GM12878 (cell line): ENCODE measurements around the gene TMEM53. TPM values are rescaled to one million over a fixed set of nuclear protein-coding genes. Genes with fewer than 3 reads are reported as not detected.

Experiments used
- polyA plus RNA-seq, 11 experiments: library from polyadenylated mRNA; depleted of rRNA in 4 of 11; unstranded in 6 of 11; stranded (reverse) in 5 of 11; fragments of >200 nt; fragmentation: Nextera tagmentation in 4 of 11; fragmentation: Illumina TruSeq in 1 of 11; extraction: Ambion mirVana in 4 of 11; extraction: Trizol in 1 of 11; gene quantifications; 1 replicate in 1 of 11; 2 replicates in 10 of 11; pipeline versions ENCODE4 v1.2.1 to v1.2.3, GENCODE V29; 2011 to 2016; ENCODE audit warnings: inconsistent platforms in 2 of 11, missing spikeins in 2 of 11, low read depth in 1 of 11
- total RNA-seq, 4 experiments: library from RNA; depleted of rRNA in 3 of 4; stranded (reverse); fragments of >200 nt in 3 of 4; fragmentation: Illumina TruSeq in 1 of 4; extraction: Trizol in 1 of 4; gene quantifications; 2 replicates each; pipeline versions ENCODE4 v1.2.1 to v1.2.3, GENCODE V29; 2013 to 2021
- TF ChIP-seq, protein P1 (sequence below): fragments of 450-650 bp; IDR thresholded peaks from 2 replicates; pipeline ENCODE4 v1.6.1; 2017; ENCODE audit warnings: mild to moderate bottlenecking, low read depth, inconsistent platforms; ENCODE audit not compliant: poor library complexity, severe bottlenecking
- TF ChIP-seq, protein P2 (sequence below): fragments of 450-650 bp; IDR thresholded peaks from 2 replicates; pipeline ENCODE4 v1.6.1; 2017; ENCODE audit warnings: mild to moderate bottlenecking
- TF ChIP-seq, protein P3 (sequence below): fragments of 450-650 bp; IDR thresholded peaks from 2 replicates; pipeline ENCODE4 v1.6.1; 2017; ENCODE audit warnings: borderline replicate concordance
- TF ChIP-seq, protein P4 (sequence below): IDR thresholded peaks from 2 replicates; pipeline ENCODE4 v1.6.1; 2012; ENCODE audit warnings: low read depth, low read length, improper control_type of control experiment

Gene TMEM53
- total and polyA plus RNA-seq, 10 of the 15 experiments (the other 5 are each of a cell fraction or from before 2014, with no cell fraction given), result 3.1 to 23.9 (median 11.1) TPM

DNA sequence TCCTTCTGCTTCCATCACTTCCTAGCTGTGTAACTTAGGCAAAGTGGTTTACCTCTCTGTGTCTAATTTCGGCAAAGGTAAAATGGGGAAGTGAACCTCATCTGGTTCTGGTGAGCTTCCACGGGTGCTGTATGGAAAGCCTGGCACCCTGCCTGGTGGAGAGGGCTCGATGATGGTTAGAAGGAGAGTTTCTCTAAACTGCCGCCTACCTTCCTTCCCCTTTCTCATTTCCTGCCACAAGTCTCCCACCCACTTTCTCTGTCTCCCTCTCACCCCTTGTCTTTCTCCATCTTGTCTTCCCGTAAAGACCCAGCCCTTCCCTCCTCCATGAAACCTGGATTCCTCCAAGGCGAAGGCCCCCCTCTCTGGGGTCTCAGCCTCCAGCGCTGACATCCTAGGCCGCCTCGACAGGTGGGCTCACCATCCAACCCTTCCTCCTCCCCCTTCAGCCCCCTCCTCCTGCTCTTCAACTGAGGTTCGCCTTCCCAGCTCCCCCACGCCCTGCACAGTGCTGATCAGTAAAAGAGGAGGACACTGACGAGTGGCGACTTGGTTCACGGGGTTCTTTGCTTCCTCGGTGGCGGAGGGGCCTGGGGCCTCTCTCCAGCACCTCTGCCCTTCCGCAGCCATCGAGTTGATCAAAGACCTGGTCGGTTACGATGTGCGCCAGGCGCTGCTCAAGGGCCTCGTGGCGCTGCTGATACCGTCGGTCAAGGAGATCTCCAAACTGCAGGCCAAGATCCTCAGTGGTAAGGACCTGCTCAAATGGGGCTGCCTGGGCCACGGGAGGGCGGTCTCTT, 49.4 kb upstream of the TMEM53 start (continued):
- TF ChIP-seq, protein P1, sequence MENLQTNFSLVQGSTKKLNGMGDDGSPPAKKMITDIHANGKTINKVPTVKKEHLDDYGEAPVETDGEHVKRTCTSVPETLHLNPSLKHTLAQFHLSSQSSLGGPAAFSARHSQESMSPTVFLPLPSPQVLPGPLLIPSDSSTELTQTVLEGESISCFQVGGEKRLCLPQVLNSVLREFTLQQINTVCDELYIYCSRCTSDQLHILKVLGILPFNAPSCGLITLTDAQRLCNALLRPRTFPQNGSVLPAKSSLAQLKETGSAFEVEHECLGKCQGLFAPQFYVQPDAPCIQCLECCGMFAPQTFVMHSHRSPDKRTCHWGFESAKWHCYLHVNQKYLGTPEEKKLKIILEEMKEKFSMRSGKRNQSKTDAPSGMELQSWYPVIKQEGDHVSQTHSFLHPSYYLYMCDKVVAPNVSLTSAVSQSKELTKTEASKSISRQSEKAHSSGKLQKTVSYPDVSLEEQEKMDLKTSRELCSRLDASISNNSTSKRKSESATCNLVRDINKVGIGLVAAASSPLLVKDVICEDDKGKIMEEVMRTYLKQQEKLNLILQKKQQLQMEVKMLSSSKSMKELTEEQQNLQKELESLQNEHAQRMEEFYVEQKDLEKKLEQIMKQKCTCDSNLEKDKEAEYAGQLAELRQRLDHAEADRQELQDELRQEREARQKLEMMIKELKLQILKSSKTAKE, result peak; percentile 63
- TF ChIP-seq, protein P2, sequence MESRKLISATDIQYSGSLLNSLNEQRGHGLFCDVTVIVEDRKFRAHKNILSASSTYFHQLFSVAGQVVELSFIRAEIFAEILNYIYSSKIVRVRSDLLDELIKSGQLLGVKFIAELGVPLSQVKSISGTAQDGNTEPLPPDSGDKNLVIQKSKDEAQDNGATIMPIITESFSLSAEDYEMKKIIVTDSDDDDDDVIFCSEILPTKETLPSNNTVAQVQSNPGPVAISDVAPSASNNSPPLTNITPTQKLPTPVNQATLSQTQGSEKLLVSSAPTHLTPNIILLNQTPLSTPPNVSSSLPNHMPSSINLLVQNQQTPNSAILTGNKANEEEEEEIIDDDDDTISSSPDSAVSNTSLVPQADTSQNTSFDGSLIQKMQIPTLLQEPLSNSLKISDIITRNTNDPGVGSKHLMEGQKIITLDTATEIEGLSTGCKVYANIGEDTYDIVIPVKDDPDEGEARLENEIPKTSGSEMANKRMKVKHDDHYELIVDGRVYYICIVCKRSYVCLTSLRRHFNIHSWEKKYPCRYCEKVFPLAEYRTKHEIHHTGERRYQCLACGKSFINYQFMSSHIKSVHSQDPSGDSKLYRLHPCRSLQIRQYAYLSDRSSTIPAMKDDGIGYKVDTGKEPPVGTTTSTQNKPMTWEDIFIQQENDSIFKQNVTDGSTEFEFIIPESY, result 0 out of 2 replicates have a peak, but pooled peaks have one; percentile 20
- TF ChIP-seq, protein P3, sequence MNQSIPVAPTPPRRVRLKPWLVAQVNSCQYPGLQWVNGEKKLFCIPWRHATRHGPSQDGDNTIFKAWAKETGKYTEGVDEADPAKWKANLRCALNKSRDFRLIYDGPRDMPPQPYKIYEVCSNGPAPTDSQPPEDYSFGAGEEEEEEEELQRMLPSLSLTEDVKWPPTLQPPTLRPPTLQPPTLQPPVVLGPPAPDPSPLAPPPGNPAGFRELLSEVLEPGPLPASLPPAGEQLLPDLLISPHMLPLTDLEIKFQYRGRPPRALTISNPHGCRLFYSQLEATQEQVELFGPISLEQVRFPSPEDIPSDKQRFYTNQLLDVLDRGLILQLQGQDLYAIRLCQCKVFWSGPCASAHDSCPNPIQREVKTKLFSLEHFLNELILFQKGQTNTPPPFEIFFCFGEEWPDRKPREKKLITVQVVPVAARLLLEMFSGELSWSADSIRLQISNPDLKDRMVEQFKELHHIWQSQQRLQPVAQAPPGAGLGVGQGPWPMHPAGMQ, result no peak
- TF ChIP-seq, protein P4, sequence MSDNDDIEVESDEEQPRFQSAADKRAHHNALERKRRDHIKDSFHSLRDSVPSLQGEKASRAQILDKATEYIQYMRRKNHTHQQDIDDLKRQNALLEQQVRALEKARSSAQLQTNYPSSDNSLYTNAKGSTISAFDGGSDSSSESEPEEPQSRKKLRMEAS, result no peak
